Activated T-cell treated with anti-CD3 and anti-CD28 coated beads for 4 hours (primary cell): ENCODE results near the gene OR4F17.
"Not testable (repeated sequence)": the region's sequence is repeated elsewhere in the genome, so short reads cannot be mapped to it uniquely, and the experiment has no call there.

Source experiments
- DNase-seq: peaks from one replicate; pipeline ENCODE4 v3.0.0-alpha.2; 2020

OR4F17 gene

GRCh38 chr19:106804-107203, at the start of gene OR4F17:
OR4F17 (plus strand) TSS chr19:107104; CDS start chr19:110679, 3,575 bp downstream.
- DNase-seq: not testable (repeated sequence)

GRCh38 chr19:70793-71192, 36.1 kb upstream of the OR4F17 start:
- peak; percentile 4 for DNase-seq

- not testable (repeated sequence) for DNase-seq
Observed at GRCh38 chr19:82864-83263, 24.0 kb upstream of the OR4F17 start.

- DNase-seq: not testable (repeated sequence)
Observed at GRCh38 chr19:83626-84025, 23.3 kb upstream of the OR4F17 start.

- DNase-seq: not testable (repeated sequence)
Observed at GRCh38 chr19:90678-91077, 16.2 kb upstream of the OR4F17 start.

GRCh38 chr19:94794-95193, 12.1 kb upstream of the OR4F17 start:
- not testable (repeated sequence) for DNase-seq

GRCh38 chr19:97647-98046, 9.3 kb upstream of the OR4F17 start:
- DNase-seq: not testable (repeated sequence)

- DNase-seq: not testable (repeated sequence)
Observed at GRCh38 chr19:120443-121140, 13.7 kb downstream of the OR4F17 start.
